NCI-H1092 (cell line): ENCODE results near the gene GALNT2.

Experiments used
- DNase-seq: peaks from one replicate; lab custom pipeline; 2025; lab: John Stamatoyannopoulos, UW

Gene GALNT2

DNA sequence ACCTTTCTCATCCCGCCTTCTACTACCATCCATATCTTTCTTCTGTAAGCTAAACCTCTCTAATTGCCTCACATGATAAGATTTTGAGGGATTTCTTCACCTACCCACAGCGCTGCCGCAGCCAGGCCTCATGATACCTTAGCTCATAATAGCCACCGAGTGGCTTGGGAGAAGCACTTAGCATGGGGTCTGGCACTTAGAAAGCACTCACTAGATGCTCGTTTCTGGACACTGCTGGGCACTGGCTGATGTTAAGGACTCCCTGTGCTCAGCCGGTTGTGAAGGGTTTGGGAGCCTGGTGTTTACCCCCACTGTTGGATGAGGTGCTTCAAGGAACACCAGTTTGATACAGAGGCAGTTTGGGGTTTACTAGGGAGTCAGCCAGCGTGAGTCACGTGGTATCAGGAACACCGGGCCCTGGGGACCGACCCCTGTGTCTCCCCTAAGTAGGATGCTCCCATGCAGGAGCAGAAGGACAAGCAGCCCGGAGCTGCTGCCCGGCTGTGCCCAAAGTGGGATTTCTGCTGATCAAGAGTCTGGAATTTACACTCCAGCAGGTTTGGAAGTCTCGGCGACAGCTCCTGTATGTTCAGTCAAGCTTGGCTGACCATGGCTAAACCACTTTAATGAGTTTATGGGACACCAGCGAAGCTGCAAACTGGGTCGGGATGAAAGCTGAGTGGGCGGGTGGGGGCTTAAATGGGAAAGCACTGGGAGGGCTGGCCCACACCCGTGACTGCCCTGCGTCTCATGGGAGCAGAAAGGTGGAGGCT is 63.3 kb downstream of the GALNT2 start:
- DNase-seq, result no peak

- DNase-seq, result no peak
Observed at GRCh38 chr1:230131457-230131856, 64.4 kb downstream of the GALNT2 start.

DNA sequence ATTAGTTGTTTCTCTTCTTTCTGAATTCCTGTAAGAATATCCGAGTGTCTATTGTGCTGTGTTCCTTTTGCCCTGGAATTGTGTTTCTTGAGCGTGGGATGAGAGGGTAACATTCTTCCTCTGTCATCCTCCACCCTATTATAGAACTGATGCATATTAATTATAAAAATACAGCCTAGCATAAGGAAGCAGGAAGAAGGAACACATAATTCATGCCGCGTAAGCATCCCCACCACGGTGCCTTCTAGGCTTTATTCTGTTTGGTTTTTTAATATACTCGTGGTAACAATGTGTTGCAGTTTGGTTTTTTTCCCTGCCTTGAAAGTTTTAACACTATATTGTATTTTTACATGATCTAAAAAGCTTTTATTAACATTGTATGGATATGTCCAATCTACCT is 65.7 kb downstream of the GALNT2 start:
- no peak for DNase-seq

DNA sequence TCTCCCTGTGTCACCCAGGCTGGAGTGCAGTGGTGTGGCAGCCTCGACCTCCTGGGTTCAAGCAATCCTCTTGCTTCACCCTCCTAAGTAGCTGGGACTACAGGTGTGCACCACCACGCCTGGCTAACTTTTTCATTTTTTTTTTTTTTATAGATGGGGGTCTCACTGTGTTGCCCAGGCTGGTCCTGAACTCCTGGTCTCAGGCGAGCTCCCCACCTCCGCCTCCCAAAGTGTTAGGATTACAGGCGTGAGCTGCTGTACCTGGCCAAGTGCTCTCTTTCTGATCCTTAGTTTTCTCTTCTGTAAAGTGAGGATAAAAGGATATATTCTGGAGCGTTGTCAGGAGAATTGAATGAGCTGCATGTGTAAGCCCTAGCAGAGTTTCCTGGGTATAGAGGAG is 68.7 kb downstream of the GALNT2 start:
- no peak for DNase-seq

DNA sequence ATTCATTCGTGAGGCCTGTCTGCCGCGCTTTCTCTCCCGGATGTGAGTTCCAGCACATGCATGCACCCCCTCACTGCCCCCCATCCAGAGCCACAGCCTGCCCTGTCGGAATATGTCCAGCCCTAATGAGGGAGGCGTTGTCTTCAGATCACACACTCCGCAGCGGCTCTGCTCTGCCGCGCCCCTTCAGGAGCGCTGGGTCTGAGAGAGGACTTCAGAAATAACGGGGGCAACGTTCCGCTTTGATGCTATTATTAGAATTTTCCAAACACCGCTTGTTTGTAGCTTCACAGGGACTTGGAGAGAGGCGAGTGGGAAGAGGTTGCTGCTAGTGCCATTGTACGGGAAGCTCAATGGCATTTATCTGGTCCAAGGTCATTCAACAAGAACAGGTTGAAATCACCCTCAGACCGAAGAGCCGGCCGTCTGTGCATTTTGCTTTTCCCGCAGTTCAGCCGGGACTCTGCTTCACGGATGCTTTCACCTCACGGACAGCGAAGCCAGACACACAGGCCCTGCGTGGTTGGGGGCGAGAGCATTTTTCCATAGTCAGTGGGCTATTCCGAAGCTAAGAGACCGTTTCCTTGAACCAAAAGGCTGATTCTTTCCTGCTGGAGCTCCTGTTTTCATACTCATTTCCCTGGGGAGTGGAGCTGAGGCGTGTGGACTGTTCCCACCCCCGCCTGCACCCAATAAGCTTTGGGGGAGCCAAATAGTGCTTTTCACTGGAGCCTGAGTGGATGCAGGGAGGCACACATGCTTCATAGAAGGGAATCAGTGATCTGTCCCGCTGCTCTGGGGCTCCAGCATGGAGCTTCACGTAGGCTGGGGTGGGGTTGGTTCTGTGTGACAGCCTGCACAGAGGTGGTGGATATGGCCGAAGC is 69.7 kb downstream of the GALNT2 start:
- DNase-seq, result no peak

DNA sequence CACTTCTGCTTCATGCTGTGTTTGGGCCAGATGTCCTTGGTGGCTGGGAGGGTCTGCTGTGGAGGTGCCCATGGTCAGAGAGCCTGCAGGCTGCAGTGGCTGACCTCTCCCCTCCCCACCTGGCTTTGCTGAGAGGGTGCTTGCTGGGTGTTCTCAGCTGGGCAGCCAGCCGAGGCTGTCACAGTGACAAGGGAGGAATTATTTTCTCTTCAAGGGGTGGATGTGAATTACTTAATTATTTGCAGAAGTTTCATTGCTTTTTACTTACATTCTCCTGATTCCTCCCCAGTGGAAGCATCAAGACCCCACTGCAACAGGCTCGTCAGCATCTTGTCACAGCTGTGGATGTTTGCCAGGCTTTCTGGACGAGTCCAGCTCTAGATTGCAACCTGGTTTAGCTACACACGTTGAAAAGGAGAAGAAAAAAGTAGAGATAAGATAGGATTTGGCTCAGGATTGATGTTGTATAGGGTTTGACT is 70.3 kb downstream of the GALNT2 start:
- DNase-seq, result no peak

- DNase-seq, result no peak
Observed at GRCh38 chr1:230138561-230139239, 71.7 kb downstream of the GALNT2 start.

GRCh38 chr1:230139315-230139714 is 72.3 kb downstream of the GALNT2 start:
- DNase-seq, result no peak

GRCh38 chr1:230139741-230140140 is 72.7 kb downstream of the GALNT2 start:
- DNase-seq, result no peak

GRCh38 chr1:230140221-230141020 is 73.4 kb downstream of the GALNT2 start:
- DNase-seq, result no peak

GRCh38 chr1:230141021-230141648 is 74.1 kb downstream of the GALNT2 start:
- DNase-seq, result no peak

- DNase-seq, result no peak
Observed at GRCh38 chr1:230141797-230142607, 75.0 kb downstream of the GALNT2 start.

- DNase-seq, result no peak
Observed at GRCh38 chr1:230142608-230143210, 75.7 kb downstream of the GALNT2 start.

DNA sequence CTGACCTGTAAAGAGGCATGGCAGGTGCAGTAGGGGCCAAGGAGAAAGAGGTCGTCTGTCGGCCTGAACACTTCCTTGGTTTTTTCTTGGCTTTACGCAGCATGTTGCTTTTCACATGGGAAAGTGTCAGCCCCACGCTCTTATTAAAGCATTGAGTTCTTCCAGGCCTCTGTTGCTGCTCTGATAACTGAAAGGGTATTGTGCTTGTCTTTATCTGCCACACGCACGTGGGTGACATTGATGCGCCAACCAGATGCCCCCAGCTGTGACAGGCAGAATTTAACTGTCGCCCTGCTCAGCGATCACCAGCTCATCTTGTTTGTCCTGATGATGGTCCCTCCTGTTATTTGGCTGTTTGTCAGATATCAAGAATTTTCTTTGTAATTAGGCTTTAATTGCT is 76.5 kb downstream of the GALNT2 start:
- no peak for DNase-seq

GRCh38 chr1:230144010-230144614 is 77.1 kb downstream of the GALNT2 start:
- DNase-seq, result no peak

- no peak for DNase-seq
Observed at GRCh38 chr1:230144758-230145504, 77.9 kb downstream of the GALNT2 start.

- no peak for DNase-seq
Observed at GRCh38 chr1:230145505-230145899, 78.5 kb downstream of the GALNT2 start.

- DNase-seq, result no peak
Observed at GRCh38 chr1:230145953-230146476, 79.0 kb downstream of the GALNT2 start.
